Omental fat pad (tissue), 4 donors: ENCODE data around the gene ZPR1. TPM values are rescaled to one million over a fixed set of nuclear protein-coding genes. Genes with fewer than 3 reads are reported as not detected.
"Not testable (repeated sequence)": the region's sequence is repeated elsewhere in the genome, so short reads cannot be mapped to it uniquely, and the experiment has no call there.

ENCODE experiments used
- ATAC-seq: fragments of 150-250 bp; one replicate; pipeline ENCODE4 v1.9.1; 2016; ENCODE audit warnings: mild to moderate bottlenecking, moderate library complexity; ENCODE audit not compliant: low FRiP score
- DNase-seq: peaks from one replicate; pipeline ENCODE4 v3.0.0-alpha.2; 2019; ENCODE audit warnings: low spot score
- total RNA-seq, 4 donors: library from RNA; depleted of rRNA; stranded (reverse); fragments of >200 nt; gene quantifications; one replicate each; pipeline ENCODE4 v1.1.0, GENCODE V29; 2016
- TF ChIP-seq, protein P1 (sequence below), 3 donors: fragments of 450-650 bp; IDR thresholded peaks; one replicate each; pipeline ENCODE4 v1.5.1; 2016 to 2017; ENCODE audit warnings: antibody characterized with exemption in 3 of 3, mild to moderate bottlenecking in 3 of 3, moderate library complexity in 2 of 3

ZPR1 gene, protein sequence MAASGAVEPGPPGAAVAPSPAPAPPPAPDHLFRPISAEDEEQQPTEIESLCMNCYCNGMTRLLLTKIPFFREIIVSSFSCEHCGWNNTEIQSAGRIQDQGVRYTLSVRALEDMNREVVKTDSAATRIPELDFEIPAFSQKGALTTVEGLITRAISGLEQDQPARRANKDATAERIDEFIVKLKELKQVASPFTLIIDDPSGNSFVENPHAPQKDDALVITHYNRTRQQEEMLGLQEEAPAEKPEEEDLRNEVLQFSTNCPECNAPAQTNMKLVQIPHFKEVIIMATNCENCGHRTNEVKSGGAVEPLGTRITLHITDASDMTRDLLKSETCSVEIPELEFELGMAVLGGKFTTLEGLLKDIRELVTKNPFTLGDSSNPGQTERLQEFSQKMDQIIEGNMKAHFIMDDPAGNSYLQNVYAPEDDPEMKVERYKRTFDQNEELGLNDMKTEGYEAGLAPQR
- 10 to 100 TPM; 23.5 to 83.9 (median 54.6) TPM for total RNA-seq

DNA sequence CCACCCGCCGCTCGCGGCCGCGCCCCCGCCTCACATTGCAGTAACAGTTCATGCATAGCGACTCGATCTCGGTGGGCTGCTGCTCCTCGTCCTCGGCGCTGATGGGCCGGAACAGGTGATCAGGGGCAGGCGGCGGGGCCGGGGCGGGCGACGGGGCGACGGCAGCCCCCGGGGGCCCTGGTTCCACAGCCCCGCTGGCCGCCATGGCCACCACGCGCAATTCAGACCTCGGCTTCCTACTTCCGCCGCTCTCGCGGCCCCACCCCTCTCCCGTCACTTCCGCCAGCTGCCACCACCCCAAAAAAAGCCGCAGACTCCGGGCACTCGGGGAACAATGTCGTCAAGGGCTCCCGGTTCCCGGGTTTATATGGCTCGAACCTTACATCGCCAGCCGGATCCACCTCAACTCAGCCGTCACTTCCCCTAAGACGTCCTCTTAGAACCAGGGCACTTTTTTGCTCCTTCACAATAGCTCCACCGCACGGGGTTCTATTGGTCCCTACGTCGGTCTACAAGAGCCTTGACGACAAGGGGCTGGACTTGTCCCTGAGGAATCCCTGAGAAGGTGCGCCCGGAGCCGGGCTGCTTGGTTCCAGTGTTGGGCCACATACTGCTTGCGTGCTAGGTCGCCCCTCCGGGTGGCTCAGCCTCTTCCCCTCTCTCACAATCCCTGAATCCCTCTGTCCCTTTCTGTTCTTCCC lies at the start of gene ZPR1:
Gene ZPR1, minus strand, starts transcription at position 238 of the 701 bp plus-strand sequence. Its CDS starts 33 bp downstream, at position 205.
- DNase-seq: peak; percentile 51
- peak; percentile 59 for ATAC-seq
- TF ChIP-seq, protein P1, sequence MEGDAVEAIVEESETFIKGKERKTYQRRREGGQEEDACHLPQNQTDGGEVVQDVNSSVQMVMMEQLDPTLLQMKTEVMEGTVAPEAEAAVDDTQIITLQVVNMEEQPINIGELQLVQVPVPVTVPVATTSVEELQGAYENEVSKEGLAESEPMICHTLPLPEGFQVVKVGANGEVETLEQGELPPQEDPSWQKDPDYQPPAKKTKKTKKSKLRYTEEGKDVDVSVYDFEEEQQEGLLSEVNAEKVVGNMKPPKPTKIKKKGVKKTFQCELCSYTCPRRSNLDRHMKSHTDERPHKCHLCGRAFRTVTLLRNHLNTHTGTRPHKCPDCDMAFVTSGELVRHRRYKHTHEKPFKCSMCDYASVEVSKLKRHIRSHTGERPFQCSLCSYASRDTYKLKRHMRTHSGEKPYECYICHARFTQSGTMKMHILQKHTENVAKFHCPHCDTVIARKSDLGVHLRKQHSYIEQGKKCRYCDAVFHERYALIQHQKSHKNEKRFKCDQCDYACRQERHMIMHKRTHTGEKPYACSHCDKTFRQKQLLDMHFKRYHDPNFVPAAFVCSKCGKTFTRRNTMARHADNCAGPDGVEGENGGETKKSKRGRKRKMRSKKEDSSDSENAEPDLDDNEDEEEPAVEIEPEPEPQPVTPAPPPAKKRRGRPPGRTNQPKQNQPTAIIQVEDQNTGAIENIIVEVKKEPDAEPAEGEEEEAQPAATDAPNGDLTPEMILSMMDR (IDR thresholded peaks at IDR 0.05): no peak

- DNase-seq (no peak), ATAC-seq (no peak)
- TF ChIP-seq, protein P1 (IDR thresholded peaks at IDR 0.05): no peak
Observed at GRCh38 chr11:116836632-116836991, 48.8 kb upstream of the ZPR1 start.

- DNase-seq: peak; percentile 35
- ATAC-seq: peak; percentile 74
- TF ChIP-seq, protein P1 (IDR thresholded peaks at IDR 0.05): peak in 1 of 3 donors; percentile 16
Observed at GRCh38 chr11:116835791-116836631, 48.2 kb upstream of the ZPR1 start.

DNA sequence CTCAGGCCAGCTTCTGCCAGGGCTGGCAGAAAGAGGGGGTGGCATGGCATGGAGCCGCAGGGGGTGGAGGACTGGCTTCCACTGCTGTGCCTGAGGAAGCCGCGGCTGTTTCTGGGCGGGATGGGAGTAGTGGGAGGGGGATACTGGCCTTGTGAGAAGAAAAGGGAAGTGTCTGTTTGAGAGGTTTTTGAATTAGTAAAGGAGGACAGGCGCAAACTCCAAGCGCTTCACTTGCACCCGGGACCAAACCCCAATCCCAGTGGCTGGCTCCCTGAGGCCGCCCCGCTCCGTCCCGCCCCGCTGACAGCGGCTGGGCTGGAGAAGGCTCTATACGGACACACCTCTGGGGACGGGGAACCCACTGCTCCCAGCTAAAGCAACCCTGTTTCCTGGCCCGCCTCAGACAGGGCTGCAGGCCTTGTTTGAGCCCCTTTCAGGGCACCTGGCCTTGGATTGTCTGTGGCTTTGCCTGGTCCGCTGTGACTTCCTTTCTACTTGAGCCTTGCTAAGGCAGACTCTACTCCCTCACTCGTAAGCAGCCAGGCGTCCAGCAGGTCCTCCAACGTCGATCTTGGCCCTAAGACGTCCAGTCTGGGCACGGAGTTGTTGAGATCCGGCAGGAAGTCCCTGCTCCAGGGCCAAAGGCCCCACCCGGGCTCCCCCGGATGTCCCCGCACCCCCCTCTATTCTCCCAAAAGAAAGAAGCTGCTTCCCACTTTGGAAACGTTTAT lies 47.4 kb upstream of the ZPR1 start:
- DNase-seq (no peak), ATAC-seq (peak; percentile 12)
- TF ChIP-seq, protein P1 (IDR thresholded peaks at IDR 0.05): no peak

DNA sequence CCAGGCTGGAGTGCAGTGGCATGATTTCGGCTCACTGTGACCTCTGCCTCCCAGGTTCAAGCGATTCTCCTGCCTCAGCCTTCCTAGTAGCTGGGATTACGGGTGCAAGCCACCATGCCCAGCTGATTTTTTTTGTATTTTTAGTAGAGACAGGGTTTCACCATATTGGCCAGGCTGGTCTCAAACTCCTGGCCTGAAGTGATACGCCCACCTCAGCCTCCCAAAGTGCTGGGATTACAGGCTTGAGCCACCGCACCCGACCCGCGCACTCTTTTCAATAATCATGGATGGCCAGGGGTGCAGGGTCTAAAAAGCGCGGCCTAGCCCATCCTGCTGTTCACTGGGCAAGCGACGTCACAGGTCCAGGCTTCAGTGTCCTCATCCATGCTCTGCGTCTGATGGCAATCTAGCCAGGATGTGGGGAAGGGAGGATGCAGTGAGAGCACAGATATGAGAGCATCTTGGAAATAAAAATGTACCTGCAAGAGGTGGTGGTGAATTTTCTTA lies 46.8 kb upstream of the ZPR1 start:
- DNase-seq, ATAC-seq: not testable (repeated sequence)

DNA sequence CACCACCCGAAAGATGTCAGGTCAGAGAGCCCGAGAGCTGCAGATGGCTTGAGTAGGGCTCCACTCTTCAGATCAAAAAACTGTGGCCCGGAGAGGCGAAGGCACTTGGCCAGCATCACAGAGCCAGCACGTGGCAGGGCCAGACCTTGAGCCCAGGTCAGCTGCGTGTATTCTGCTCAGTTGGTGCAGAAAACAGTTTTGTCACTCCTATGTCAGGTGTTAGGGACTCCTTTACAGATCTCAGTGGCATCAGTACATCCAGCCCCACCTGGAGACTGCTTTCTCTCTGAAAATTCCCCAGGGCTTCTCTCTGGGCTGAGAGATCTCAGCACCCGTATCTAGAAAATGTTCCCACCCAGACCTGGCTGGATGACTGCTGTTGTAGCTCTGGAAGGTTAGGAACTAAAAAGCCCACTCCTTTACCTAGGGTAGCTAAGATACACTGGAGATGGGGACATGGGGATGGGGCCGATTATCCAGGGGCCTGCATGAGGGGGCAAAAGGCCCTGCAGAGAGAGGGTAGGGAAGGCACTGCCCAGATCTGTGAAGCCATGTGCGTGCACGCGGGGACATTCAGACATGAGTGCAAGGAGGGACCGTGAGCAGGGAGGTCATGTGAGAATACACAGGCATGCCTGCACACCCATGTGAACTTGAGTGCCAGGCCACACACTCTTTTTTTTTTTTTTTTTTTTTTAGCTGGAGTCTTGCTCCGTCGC lies 46.2 kb upstream of the ZPR1 start:
- TF ChIP-seq, protein P1 (IDR thresholded peaks at IDR 0.05): no peak
- ATAC-seq (no peak), DNase-seq (no peak)
